HepG2 (cell line): ENCODE results near the gene MAVS. TPM values are rescaled to one million over a fixed set of nuclear protein-coding genes. Genes with fewer than 3 reads are reported as not detected.

Experiments
- ATAC-seq: fragments of 200-7000 bp; cut with Tn5 transposase; 3 replicates; pipeline ENCODE4 v1.9.1; 2020; ENCODE audit warnings: mild to moderate bottlenecking, moderate library complexity
- BruUV-seq: library from RNA; stranded (reverse); fragments of 400-500 nt; replicated peaks from 2 replicates; lab custom pipeline; 2021; lab: Mats Ljungman, UMichigan
- CTCF ChIA-PET: fragments of 300-600 bp; formaldehyde crosslinking; extraction: SDS; loops from one replicate; lab custom pipeline; 2021; ENCODE audit warnings: low total read pairs, inconsistent platforms, low intra/inter-chr PET ratio; lab: Yijun Ruan, JAX
- POLR2A ChIA-PET: fragments of 350-600 bp; sonication (Branson Sonifier 250); formaldehyde crosslinking; loops from one replicate; lab custom pipeline; 2020; ENCODE audit warnings: antibody characterized with exemption, inconsistent platforms; lab: Yijun Ruan, JAX
- DNase-seq: peaks from one replicate; pipeline ENCODE4 v3.0.0-alpha.2; 2015; ENCODE audit warnings: low spot score
- FAIRE-seq: peaks from 3 replicates; lab custom pipeline; 2011; peaks lifted over from hg19 to GRCh38; lab: Jason Lieb, UNC
- H2AFZ ChIP-seq: one replicate; pipeline ENCODE4 v1.6.1; 2011; ENCODE audit warnings: low read length, inconsistent platforms
- H3K27ac ChIP-seq: fragments of 300-600 bp; 3 replicates; pipeline ENCODE4 v1.8.0; 2011; ENCODE audit warnings: mixed run types, mild to moderate bottlenecking, mixed read lengths, low read length, inconsistent platforms; ENCODE audit not compliant: insufficient read depth; ENCODE audit errors: extremely low read length
- H3K27me3 ChIP-seq, 2 experiments: fragments of 200-600 bp in 1 of 2; 2 replicates in 1 of 2; 3 replicates in 1 of 2; pipeline versions ENCODE4 v1.6.0 to v1.8.0; 2011; ENCODE audit warnings: low read length in 2 of 2, mild to moderate bottlenecking in 2 of 2, moderate library complexity in 2 of 2, inconsistent platforms in 1 of 2; ENCODE audit not compliant: insufficient read depth in 2 of 2, control insufficient read depth in 1 of 2
- H3K36me3 ChIP-seq, 2 experiments: fragments of 200-600 bp in 1 of 2; replicated peaks in 1 of 2; 2 replicates in 1 of 2; 3 replicates in 1 of 2; pipeline versions ENCODE4 v1.5.1 to v1.8.0; 2011; ENCODE audit warnings: low read length in 2 of 2, inconsistent platforms in 1 of 2; ENCODE audit not compliant: insufficient read depth in 2 of 2, control insufficient read depth in 1 of 2
- H3K4me1 ChIP-seq: 2 replicates; pipeline ENCODE4 v1.5.1; 2012; ENCODE audit warnings: low read length, inconsistent platforms; ENCODE audit not compliant: insufficient read depth
- H3K4me2 ChIP-seq: 2 replicates; pipeline ENCODE4 v1.6.0; 2011; ENCODE audit warnings: low read depth, low read length, inconsistent platforms
- H3K4me3 ChIP-seq, 3 experiments: fragments of 200-600 bp in 1 of 3; sonication (generic), shearing (Covaris generic) in 1 of 3; replicated peaks in 1 of 3; 2 replicates each; pipeline ENCODE4 v1.5.1; 2011 to 2016; ENCODE audit warnings: low read length in 3 of 3, inconsistent platforms in 2 of 3, low read depth in 2 of 3, mild to moderate bottlenecking in 2 of 3, control low read depth in 1 of 3, mixed read lengths in 1 of 3; ENCODE audit not compliant: insufficient read depth in 1 of 3
- H3K79me2 ChIP-seq: one replicate; pipeline ENCODE4 v1.6.1; 2011; ENCODE audit warnings: low read length, inconsistent platforms; ENCODE audit not compliant: insufficient read depth
- H3K9ac ChIP-seq: 2 replicates; pipeline ENCODE4 v1.6.0; 2011; ENCODE audit warnings: mild to moderate bottlenecking, low read depth, low read length, inconsistent platforms; ENCODE audit not compliant: insufficient read depth
- H3K9me3 ChIP-seq: 2 replicates; pipeline ENCODE4 v1.5.1; 2012; ENCODE audit warnings: mild to moderate bottlenecking, low read length
- H4K20me1 ChIP-seq: 2 replicates; pipeline ENCODE4 v1.6.0; 2011; ENCODE audit warnings: inconsistent platforms, mild to moderate bottlenecking, low read length, moderate library complexity; ENCODE audit not compliant: insufficient read depth
- ASH2L ChIP-seq: fragments of 300-600, 200-600 bp; sonication (generic); IDR thresholded peaks from 2 replicates; pipeline ENCODE4 v1.7.0; 2017; ENCODE audit warnings: low read depth, mild to moderate bottlenecking, moderate library complexity, mixed read lengths, low read length; ENCODE audit not compliant: insufficient read length
- KDM2A ChIP-seq: sonication (generic); formaldehyde crosslinking; IDR thresholded peaks from 2 replicates; pipeline ENCODE4 v1.4.0; 2020; ENCODE audit warnings: low read depth, missing genetic modification reagents, borderline replicate concordance
- PAF1 ChIP-seq: IDR thresholded peaks from 2 replicates; pipeline ENCODE4 v1.6.1; 2016; ENCODE audit warnings: missing genetic modification reagents, missing compliant biosample characterization
- ZSCAN29 ChIP-seq: sonication (generic); formaldehyde crosslinking; conservative IDR thresholded peaks from 2 replicates; pipeline ENCODE4 v1.4.0; 2020; ENCODE audit warnings: mild to moderate bottlenecking, missing genetic modification reagents
- WGBS: methylation state at CpG from one replicate; pipeline ENCODE4 v1.1.6; 2017; ENCODE audit warnings: low lambda C conversion rate; 5-methylcytosine and 5-hydroxymethylcytosine counted together
- in situ Hi-C: cut with HindIII; loops from 2 replicates; pipeline ENCODE4 v1.10.0; 2017; ENCODE audit warnings: low pct_unique_long_range_greater_than_20kb; ENCODE audit not compliant: extremely low pct_ligation_motif_present
- intact Hi-C: fragments of 100-400 bp; cut with micrococcal nuclease; formaldehyde crosslinking; loops from one replicate; pipeline ENCODE4 v1.10.0; 2022; ENCODE audit not compliant: unreplicated experiment
- microRNA counts: library from miRNA; unstranded; fragments of <30 nt; microRNA quantifications from one replicate; lab custom pipeline; 2015
- microRNA-seq: library from miRNA; unstranded; fragments of <30 nt; microRNA quantifications from one replicate; pipeline ENCODE4, GENCODE V29; 2020
- polyA plus RNA-seq, 8 experiments: library from polyadenylated mRNA; depleted of rRNA in 3 of 8; stranded (reverse) in 7 of 8; unstranded in 1 of 8; fragments of >200 nt; fragmentation: Illumina TruSeq in 4 of 8; extraction: Trizol in 4 of 8; gene quantifications; 2 replicates each; pipeline versions ENCODE4 v1.2.1 to v1.2.3, GENCODE V29; 2011 to 2016; ENCODE audit warnings: low read depth in 4 of 8, missing spikeins in 1 of 8, mixed read lengths in 1 of 8; ENCODE audit not compliant: insufficient read depth in 1 of 8
- small RNA-seq, 3 experiments: library from RNA; depleted of rRNA; stranded (forward); fragments of <200 nt; gene quantifications; one replicate each; pipeline ENCODE3, GENCODE V24; 2012; ENCODE audit warnings: low read depth in 2 of 3, low replicate concordance in 1 of 3; ENCODE audit not compliant: insufficient read length in 3 of 3, insufficient read depth in 2 of 3
- total RNA-seq, 5 experiments: library from RNA; depleted of rRNA; stranded (reverse); fragments of >200 nt; fragmentation: Illumina TruSeq; extraction: Trizol; gene quantifications; 2 replicates each; pipeline ENCODE4 v1.2.3, GENCODE V29; 2016; ENCODE audit warnings: low read depth in 1 of 5
- TF ChIP-seq, protein P1 (sequence below): fragments of 450-650 bp; IDR thresholded peaks from 2 replicates; pipeline ENCODE4 v1.6.1; 2017; ENCODE audit warnings: mild to moderate bottlenecking
- TF ChIP-seq, protein P2 (sequence below): sonication (generic); formaldehyde crosslinking; IDR thresholded peaks from 2 replicates; pipeline ENCODE4 v1.5.1; 2020; ENCODE audit warnings: mild to moderate bottlenecking, missing genetic modification reagents, moderate library complexity

Gene MAVS
- total and polyA plus RNA-seq, 2 of the 13 experiments (the other 11 are each of a cell fraction or from before 2014, with no cell fraction given), result 27.3 to 36.6 TPM

DNA sequence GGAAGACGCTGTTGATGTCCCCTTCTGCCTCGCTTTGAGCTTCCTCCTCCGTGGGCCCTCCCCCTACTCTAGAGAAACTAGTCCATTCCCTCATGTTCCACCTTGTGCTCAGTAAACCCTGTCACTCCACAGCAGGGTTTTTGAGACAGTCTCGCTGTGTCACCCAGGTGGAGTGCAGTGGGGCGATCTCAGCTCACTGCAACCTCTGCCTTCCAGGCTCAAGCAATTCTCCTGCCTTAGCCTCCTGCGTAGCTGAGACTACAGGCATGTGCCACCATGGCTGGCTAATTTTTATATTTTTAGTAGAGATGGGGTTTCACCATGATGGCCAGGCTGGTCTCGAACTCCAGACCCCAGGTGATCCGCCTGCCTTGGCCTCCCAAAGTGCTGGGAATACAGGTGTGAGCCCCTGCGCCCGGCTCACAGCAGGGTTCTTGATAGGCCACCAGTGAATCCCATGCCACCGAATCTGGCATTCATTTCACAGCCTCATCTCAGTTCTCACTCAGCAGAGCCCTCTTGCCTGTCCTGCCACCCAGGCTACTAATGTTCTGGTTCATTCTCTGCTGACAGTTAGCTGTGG lies 78.6 kb downstream of the MAVS start:
- ATAC-seq (peak; percentile 1; the same call in 2 of the 3 replicates), DNase-seq (no peak), FAIRE-seq (no peak)
- in situ Hi-C loops (no loop called here), intact Hi-C loops (no loop called here)
- BruUV-seq, result no TSS peak
- no peaks in the 10 kb centered on the region for H3K27me3 ChIP-seq
- ChIA-PET CTCF (no interaction called here), POLR2A (no interaction called here)
- H3K79me2 ChIP-seq, result no peaks in the 10 kb centered on the region
- no peaks in the 10 kb centered on the region for H3K9me3 ChIP-seq
- no peak overlapping the region for H3K4me3 ChIP-seq
- H3K4me2 ChIP-seq, result no peak overlapping the region
- H3K4me1 ChIP-seq, result peaks cover 26% of the 10 kb centered on the region
- H3K36me3 ChIP-seq, result peaks cover 28 to 39% of the 10 kb centered on the region in 2 experiments
- no peak overlapping the region for H3K9ac ChIP-seq
- H2AFZ ChIP-seq, result no peak overlapping the region
- no peak overlapping the region for H3K27ac ChIP-seq
- peaks cover 15% of the 10 kb centered on the region; the same call in 1 of the 2 replicates for H4K20me1 ChIP-seq
- WGBS, result 98% methylated on average over 11 of the region's 11 CpGs
- TF ChIP-seq, protein P1, sequence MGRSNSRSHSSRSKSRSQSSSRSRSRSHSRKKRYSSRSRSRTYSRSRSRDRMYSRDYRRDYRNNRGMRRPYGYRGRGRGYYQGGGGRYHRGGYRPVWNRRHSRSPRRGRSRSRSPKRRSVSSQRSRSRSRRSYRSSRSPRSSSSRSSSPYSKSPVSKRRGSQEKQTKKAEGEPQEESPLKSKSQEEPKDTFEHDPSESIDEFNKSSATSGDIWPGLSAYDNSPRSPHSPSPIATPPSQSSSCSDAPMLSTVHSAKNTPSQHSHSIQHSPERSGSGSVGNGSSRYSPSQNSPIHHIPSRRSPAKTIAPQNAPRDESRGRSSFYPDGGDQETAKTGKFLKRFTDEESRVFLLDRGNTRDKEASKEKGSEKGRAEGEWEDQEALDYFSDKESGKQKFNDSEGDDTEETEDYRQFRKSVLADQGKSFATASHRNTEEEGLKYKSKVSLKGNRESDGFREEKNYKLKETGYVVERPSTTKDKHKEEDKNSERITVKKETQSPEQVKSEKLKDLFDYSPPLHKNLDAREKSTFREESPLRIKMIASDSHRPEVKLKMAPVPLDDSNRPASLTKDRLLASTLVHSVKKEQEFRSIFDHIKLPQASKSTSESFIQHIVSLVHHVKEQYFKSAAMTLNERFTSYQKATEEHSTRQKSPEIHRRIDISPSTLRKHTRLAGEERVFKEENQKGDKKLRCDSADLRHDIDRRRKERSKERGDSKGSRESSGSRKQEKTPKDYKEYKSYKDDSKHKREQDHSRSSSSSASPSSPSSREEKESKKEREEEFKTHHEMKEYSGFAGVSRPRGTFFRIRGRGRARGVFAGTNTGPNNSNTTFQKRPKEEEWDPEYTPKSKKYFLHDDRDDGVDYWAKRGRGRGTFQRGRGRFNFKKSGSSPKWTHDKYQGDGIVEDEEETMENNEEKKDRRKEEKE, result no peak
- TF ChIP-seq, protein P2, sequence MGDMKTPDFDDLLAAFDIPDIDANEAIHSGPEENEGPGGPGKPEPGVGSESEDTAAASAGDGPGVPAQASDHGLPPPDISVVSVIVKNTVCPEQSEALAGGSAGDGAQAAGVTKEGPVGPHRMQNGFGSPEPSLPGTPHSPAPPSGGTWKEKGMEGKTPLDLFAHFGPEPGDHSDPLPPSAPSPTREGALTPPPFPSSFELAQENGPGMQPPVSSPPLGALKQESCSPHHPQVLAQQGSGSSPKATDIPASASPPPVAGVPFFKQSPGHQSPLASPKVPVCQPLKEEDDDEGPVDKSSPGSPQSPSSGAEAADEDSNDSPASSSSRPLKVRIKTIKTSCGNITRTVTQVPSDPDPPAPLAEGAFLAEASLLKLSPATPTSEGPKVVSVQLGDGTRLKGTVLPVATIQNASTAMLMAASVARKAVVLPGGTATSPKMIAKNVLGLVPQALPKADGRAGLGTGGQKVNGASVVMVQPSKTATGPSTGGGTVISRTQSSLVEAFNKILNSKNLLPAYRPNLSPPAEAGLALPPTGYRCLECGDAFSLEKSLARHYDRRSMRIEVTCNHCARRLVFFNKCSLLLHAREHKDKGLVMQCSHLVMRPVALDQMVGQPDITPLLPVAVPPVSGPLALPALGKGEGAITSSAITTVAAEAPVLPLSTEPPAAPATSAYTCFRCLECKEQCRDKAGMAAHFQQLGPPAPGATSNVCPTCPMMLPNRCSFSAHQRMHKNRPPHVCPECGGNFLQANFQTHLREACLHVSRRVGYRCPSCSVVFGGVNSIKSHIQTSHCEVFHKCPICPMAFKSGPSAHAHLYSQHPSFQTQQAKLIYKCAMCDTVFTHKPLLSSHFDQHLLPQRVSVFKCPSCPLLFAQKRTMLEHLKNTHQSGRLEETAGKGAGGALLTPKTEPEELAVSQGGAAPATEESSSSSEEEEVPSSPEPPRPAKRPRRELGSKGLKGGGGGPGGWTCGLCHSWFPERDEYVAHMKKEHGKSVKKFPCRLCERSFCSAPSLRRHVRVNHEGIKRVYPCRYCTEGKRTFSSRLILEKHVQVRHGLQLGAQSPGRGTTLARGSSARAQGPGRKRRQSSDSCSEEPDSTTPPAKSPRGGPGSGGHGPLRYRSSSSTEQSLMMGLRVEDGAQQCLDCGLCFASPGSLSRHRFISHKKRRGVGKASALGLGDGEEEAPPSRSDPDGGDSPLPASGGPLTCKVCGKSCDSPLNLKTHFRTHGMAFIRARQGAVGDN (CRISPR knock-in tag), result 0 out of 2 replicates have a peak, but pooled peaks have one; percentile 3
- TF ChIP-seq ZSCAN29 (no peak), PAF1 (CRISPR knock-in tag) (0 out of 2 replicates have a peak, but pooled peaks have one; percentile 53), KDM2A (CRISPR knock-in tag) (0 out of 2 replicates have a peak, but pooled peaks have one; percentile 14), ASH2L (peak; percentile 24)

MicroRNAs within 50 kb of the gene (microRNA counts, 767-probe panel; counts per million panel counts)
- microRNA hsa-miR-103a-3p (lab: Ali Mortazavi, UCI), result not detected

Small RNA genes lying within 50 kb of the gene (microRNA-seq; reads per million reads assigned to microRNA genes)
- gene MIR103A2 (not detected), gene MIR103B2 (not detected)

Small RNA genes lying within 50 kb of the gene (small RNA-seq; reads per million reads assigned to genes)
- 1.0 to 398 (median 73.5) reads per million in 3 experiments for gene MIR103A2

Other genes with a start within 250 kb of the MAVS start
- not detected in 2 replicates for gene GFRA4, start 183.4 kb upstream of the MAVS start, total RNA-seq (2016; rRNA removed; fragmentation: Illumina TruSeq; extraction: Trizol)
- not detected in 2 replicates for gene GFRA4, start 183.4 kb upstream of the MAVS start, polyA plus RNA-seq (2011; rRNA removed)
- gene ADAM33, start 164.8 kb upstream of the MAVS start, total RNA-seq (2016; rRNA removed; fragmentation: Illumina TruSeq; extraction: Trizol), result not detected in 2 replicates
- gene ADAM33, start 164.8 kb upstream of the MAVS start, polyA plus RNA-seq (2011; rRNA removed), result not detected in 2 replicates
- gene SIGLEC1, start 134.2 kb upstream of the MAVS start, total RNA-seq (2016; rRNA removed; fragmentation: Illumina TruSeq; extraction: Trizol), result not detected in 2 replicates
- gene SIGLEC1, start 134.2 kb upstream of the MAVS start, polyA plus RNA-seq (2011; rRNA removed), result 0.01 TPM in 1 of 2 replicates, not detected in the other
- gene HSPA12B, start 114.1 kb upstream of the MAVS start, total RNA-seq (2016; rRNA removed; fragmentation: Illumina TruSeq; extraction: Trizol), result not detected in 2 replicates
- 0.01 TPM in 2 replicates for gene HSPA12B, start 114.1 kb upstream of the MAVS start, polyA plus RNA-seq (2011; rRNA removed)
- gene ADISSP, start 79.1 kb upstream of the MAVS start, total RNA-seq (2016; rRNA removed; fragmentation: Illumina TruSeq; extraction: Trizol), result 70.0 and 90.6 TPM in 2 replicates
- gene ADISSP, start 79.1 kb upstream of the MAVS start, polyA plus RNA-seq (2011; rRNA removed), result 38.3 and 51.7 TPM in 2 replicates
- 0.27 and 0.32 TPM in 2 replicates for gene SPEF1, start 65.4 kb upstream of the MAVS start, total RNA-seq (2016; rRNA removed; fragmentation: Illumina TruSeq; extraction: Trizol)
- gene SPEF1, start 65.4 kb upstream of the MAVS start, polyA plus RNA-seq (2011; rRNA removed), result 0.05 and 0.11 TPM in 2 replicates
- 42.9 and 54.5 TPM in 2 replicates for gene CENPB, start 60.1 kb upstream of the MAVS start, total RNA-seq (2016; rRNA removed; fragmentation: Illumina TruSeq; extraction: Trizol)
- 10.4 and 15.6 TPM in 2 replicates for gene CENPB, start 60.1 kb upstream of the MAVS start, polyA plus RNA-seq (2011; rRNA removed)
- 14.5 and 19.3 TPM in 2 replicates for gene CDC25B, start 50.5 kb upstream of the MAVS start, total RNA-seq (2016; rRNA removed; fragmentation: Illumina TruSeq; extraction: Trizol)
- gene CDC25B, start 50.5 kb upstream of the MAVS start, polyA plus RNA-seq (2011; rRNA removed), result 14.3 and 19.4 TPM in 2 replicates
- 23.2 and 23.7 TPM in 2 replicates for gene AP5S1, start 26.3 kb upstream of the MAVS start, total RNA-seq (2016; rRNA removed; fragmentation: Illumina TruSeq; extraction: Trizol)
- 7.9 and 9.1 TPM in 2 replicates for gene AP5S1, start 26.3 kb upstream of the MAVS start, polyA plus RNA-seq (2011; rRNA removed)
- 123 and 127 TPM in 2 replicates for gene PANK2, start 42.6 kb downstream of the MAVS start, total RNA-seq (2016; rRNA removed; fragmentation: Illumina TruSeq; extraction: Trizol)
- gene PANK2, start 42.6 kb downstream of the MAVS start, polyA plus RNA-seq (2011; rRNA removed), result 31.2 and 39.2 TPM in 2 replicates
- gene RNF24, start 168.7 kb downstream of the MAVS start, total RNA-seq (2016; rRNA removed; fragmentation: Illumina TruSeq; extraction: Trizol), result 2.4 and 2.9 TPM in 2 replicates
- gene RNF24, start 168.7 kb downstream of the MAVS start, polyA plus RNA-seq (2011; rRNA removed), result 10.4 TPM in 2 replicates